Measurements from ENCODE around the gene HCFC1.

Gene HCFC1

DNA sequence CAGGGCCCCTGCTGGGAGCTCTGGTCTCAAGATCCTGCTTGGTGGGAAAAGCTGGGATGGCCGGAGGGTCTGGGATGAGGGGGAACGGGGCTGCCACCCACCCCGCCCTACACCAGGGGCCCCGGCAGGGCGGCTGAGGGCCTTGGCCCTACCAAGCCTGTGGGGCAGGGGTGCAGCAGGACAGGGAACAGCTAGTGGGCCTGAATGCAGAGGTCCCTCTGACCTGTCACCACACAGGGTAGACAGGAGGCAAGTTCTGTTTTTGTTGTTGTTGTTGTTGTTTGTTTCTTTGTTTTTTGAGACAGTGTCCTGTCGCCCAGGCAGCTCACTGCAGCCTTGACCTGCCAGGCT is 26.8 kb downstream of the HCFC1 start:
- Histone ChIP-seq H3K27ac (no peak overlapping the region), H3K27me3 (replicated peaks) (no peaks in the 10 kb centered on the region), H3K36me3 (replicated peaks) (peaks cover 3% of the 10 kb centered on the region), H3K4me3 (ENCODE audit: low read depth, low read length) (no peak overlapping the region)
- in situ Hi-C loops (cut with HindIII; ENCODE audit: low pct_ligation_motif_present, low sequenced_read_pairs), result no loop called here
- DNase-seq, result no peak
- TF ChIP-seq, protein P1, sequence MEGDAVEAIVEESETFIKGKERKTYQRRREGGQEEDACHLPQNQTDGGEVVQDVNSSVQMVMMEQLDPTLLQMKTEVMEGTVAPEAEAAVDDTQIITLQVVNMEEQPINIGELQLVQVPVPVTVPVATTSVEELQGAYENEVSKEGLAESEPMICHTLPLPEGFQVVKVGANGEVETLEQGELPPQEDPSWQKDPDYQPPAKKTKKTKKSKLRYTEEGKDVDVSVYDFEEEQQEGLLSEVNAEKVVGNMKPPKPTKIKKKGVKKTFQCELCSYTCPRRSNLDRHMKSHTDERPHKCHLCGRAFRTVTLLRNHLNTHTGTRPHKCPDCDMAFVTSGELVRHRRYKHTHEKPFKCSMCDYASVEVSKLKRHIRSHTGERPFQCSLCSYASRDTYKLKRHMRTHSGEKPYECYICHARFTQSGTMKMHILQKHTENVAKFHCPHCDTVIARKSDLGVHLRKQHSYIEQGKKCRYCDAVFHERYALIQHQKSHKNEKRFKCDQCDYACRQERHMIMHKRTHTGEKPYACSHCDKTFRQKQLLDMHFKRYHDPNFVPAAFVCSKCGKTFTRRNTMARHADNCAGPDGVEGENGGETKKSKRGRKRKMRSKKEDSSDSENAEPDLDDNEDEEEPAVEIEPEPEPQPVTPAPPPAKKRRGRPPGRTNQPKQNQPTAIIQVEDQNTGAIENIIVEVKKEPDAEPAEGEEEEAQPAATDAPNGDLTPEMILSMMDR (IDR thresholded peaks at IDR 0.05; ENCODE audit: low read depth, low read length, missing control alignments), result no peak

- H3K36me3 ChIP-seq (replicated peaks), result no peaks in the 10 kb centered on the region
- no peak within 1 kb of the TSS for H3K27ac ChIP-seq
- TF ChIP-seq, protein P1 (IDR thresholded peaks at IDR 0.05; ENCODE audit: low read depth, low read length, missing control alignments), result no peak
- in situ Hi-C loops (cut with HindIII; ENCODE audit: low pct_ligation_motif_present, low sequenced_read_pairs), result no loop called here
- H3K27me3 ChIP-seq (replicated peaks), result no peaks in the 10 kb centered on the region
- DNase-seq, result no peak
- peak within 1 kb of the TSS; percentile 24 for H3K4me3 ChIP-seq (ENCODE audit: low read depth, low read length)
Observed at GRCh38 chrX:153944140-153944799, 27.3 kb downstream of the HCFC1 start, which contains the start of gene RENBP. RENBP (minus strand) TSS chrX:153944643; CDS start chrX:153944610, 33 bp downstream.

- Histone ChIP-seq H3K4me3 (ENCODE audit: low read depth, low read length) (no peak overlapping the region), H3K27ac (no peak overlapping the region), H3K36me3 (replicated peaks) (no peaks in the 10 kb centered on the region), H3K27me3 (replicated peaks) (no peaks in the 10 kb centered on the region)
- TF ChIP-seq, protein P1 (IDR thresholded peaks at IDR 0.05; ENCODE audit: low read depth, low read length, missing control alignments), result no peak
- no peak for DNase-seq
- in situ Hi-C loops (cut with HindIII; ENCODE audit: low pct_ligation_motif_present, low sequenced_read_pairs), result no loop called here
Observed at GRCh38 chrX:153941336-153942252, 30.0 kb downstream of the HCFC1 start.

DNA sequence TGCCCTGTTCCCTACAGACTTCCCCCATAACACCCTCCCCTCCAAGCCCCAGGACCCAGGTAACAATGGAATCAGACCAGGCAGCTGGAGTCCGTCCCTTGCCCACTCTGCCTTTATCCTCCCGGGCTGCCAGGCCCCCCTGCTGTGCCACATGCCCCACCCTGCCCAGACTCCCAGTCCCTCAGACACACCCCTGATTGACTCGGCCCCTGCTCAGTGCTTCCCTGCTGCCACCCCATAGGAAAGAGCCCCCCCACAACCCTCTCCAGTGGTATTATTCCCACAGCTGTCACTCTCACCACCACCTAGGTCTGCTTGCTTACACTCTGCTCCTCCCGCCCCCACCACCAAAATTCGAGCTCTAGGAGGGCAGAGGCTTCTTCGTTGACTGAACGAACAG is 32.0 kb downstream of the HCFC1 start:
- Histone ChIP-seq H3K27me3 (replicated peaks) (no peaks in the 10 kb centered on the region), H3K27ac (no peak overlapping the region), H3K4me3 (ENCODE audit: low read depth, low read length) (no peak overlapping the region), H3K36me3 (replicated peaks) (no peaks in the 10 kb centered on the region)
- no peak for DNase-seq
- in situ Hi-C loops (cut with HindIII; ENCODE audit: low pct_ligation_motif_present, low sequenced_read_pairs), result no loop called here
- TF ChIP-seq, protein P1 (IDR thresholded peaks at IDR 0.05; ENCODE audit: low read depth, low read length, missing control alignments), result no peak

DNA sequence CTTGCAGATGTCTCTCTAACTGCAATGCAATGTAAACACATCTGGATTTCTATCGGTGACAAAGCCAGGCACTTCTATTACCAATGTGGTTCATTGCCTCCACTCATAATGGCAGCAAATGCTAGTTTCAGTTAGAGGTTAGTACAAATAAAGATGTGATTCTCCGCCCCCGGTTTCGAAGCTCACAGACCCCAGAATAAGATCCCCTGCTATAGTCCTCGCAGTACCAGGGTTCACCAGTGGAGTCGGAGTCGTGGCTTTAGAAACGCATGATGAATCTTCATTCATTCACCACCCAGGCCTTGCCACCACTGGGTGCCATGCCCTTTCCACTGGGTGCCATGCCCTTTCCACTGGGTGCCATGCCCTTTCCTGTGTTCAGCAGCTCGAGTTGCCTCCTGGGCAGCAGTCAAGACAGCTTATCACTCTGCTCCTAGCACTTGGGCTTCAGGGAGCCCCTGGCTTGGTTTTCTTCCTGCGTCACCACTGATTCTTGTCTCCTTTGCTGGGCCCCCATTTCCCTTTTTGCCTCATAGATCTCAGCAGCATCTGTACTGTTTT is 33.3 kb downstream of the HCFC1 start:
- in situ Hi-C loops (cut with HindIII; ENCODE audit: low pct_ligation_motif_present, low sequenced_read_pairs), result no loop called here
- no peaks in the 10 kb centered on the region for H3K27me3 ChIP-seq (replicated peaks)
- TF ChIP-seq, protein P1 (IDR thresholded peaks at IDR 0.05; ENCODE audit: low read depth, low read length, missing control alignments), result peak; percentile 28
- no peak for DNase-seq
- no peak overlapping the region for H3K4me3 ChIP-seq (ENCODE audit: low read depth, low read length)
- peaks cover under 1% of the 10 kb centered on the region for H3K36me3 ChIP-seq (replicated peaks)
- H3K27ac ChIP-seq, result no peak overlapping the region
